Bronchial epithelial cell (primary cell): ENCODE data around the gene NPDC1. TPM values are rescaled to one million over a fixed set of nuclear protein-coding genes. Genes with fewer than 3 reads are reported as not detected.

Experiments used
- DNase-seq: peaks from one replicate; pipeline ENCODE4 v3.0.0-alpha.2; 2010; ENCODE audit warnings: low read depth
- FAIRE-seq: peaks from 2 replicates; lab custom pipeline; 2011; peaks lifted over from hg19 to GRCh38; lab: Jason Lieb, UNC
- H3K27me3 ChIP-seq: 2 replicates; pipeline ENCODE4 v1.5.1; 2011; ENCODE audit warnings: low read length; ENCODE audit not compliant: control insufficient read depth, insufficient read depth
- H3K36me3 ChIP-seq: 2 replicates; pipeline ENCODE4 v1.5.1; 2011; ENCODE audit warnings: low read length; ENCODE audit not compliant: control insufficient read depth, insufficient read depth
- H3K4me3 ChIP-seq: 2 replicates; pipeline ENCODE4 v1.5.1; 2011; ENCODE audit warnings: mild to moderate bottlenecking, low read depth, low read length, control low read depth
- CTCF ChIP-seq: IDR thresholded peaks from 2 replicates; pipeline ENCODE4 v1.5.1; 2011; ENCODE audit warnings: mild to moderate bottlenecking, moderate library complexity, low read length, control low read depth, inconsistent platforms; ENCODE audit not compliant: insufficient read depth, severe bottlenecking
- total RNA-seq: library from RNA; depleted of rRNA; stranded (reverse); fragments of >200 nt; gene quantifications from 2 replicates; pipeline ENCODE4 v1.2.1, GENCODE V29; 2014

NPDC1 gene
- total RNA-seq, 1 donor from 2014 or later: 5.5 TPM

- DNase-seq (no peak), FAIRE-seq (no peak)
- TF ChIP-seq CTCF: no peak
Observed at GRCh38 chr9:137080260-137081122, 34.5 kb upstream of the NPDC1 start.

GRCh38 chr9:137079401-137079787 is 33.4 kb upstream of the NPDC1 start:
- peaks cover 6% of the 10 kb centered on the region for H3K36me3 ChIP-seq
- FAIRE-seq: peak; percentile 23
- TF ChIP-seq CTCF: no peak

More at GRCh38 chr9:137080260-137081122, 34.5 kb upstream of the NPDC1 start:
- no peaks in the 10 kb centered on the region for H3K27me3 ChIP-seq
- peaks cover 6% of the 10 kb centered on the region for H3K36me3 ChIP-seq
- H3K4me3 ChIP-seq: no peak overlapping the region

GRCh38 chr9:137078701-137079400 is 32.9 kb upstream of the NPDC1 start:
- TF ChIP-seq CTCF: no peak
- H3K27me3 ChIP-seq: no peaks in the 10 kb centered on the region
- DNase-seq (no peak), FAIRE-seq (no peak)
- no peak overlapping the region for H3K4me3 ChIP-seq
- H3K36me3 ChIP-seq: peaks cover 6% of the 10 kb centered on the region

More at GRCh38 chr9:137079401-137079787, 33.4 kb upstream of the NPDC1 start:
- Histone ChIP-seq H3K27me3 (no peaks in the 10 kb centered on the region), H3K4me3 (no peak overlapping the region)
- DNase-seq: no peak

- TF ChIP-seq CTCF: no peak
- FAIRE-seq (no peak), DNase-seq (no peak)
- H3K36me3 ChIP-seq: peaks cover 5% of the 10 kb centered on the region
- peak overlapping the region; percentile 56 for H3K4me3 ChIP-seq
- H3K27me3 ChIP-seq: no peaks in the 10 kb centered on the region
Observed at GRCh38 chr9:137077758-137078693, 32.0 kb upstream of the NPDC1 start.

- no peak for DNase-seq
- no peak for FAIRE-seq
- H3K36me3 ChIP-seq: peaks cover 3% of the 10 kb centered on the region
- H3K27me3 ChIP-seq: no peaks in the 10 kb centered on the region
- peak within 1 kb of the TSS; percentile 56 for H3K4me3 ChIP-seq
- TF ChIP-seq CTCF: no peak
Observed at GRCh38 chr9:137077010-137077747, 31.2 kb upstream of the NPDC1 start, which contains the start of gene UAP1L1. TSS of gene UAP1L1 (plus strand) at chr9:137077517. CDS start at chr9:137077533, 16 bp downstream.
